MCF 10A (cell line): ENCODE measurements around the gene NELL1. TPM values are rescaled to one million over a fixed set of nuclear protein-coding genes. Genes with fewer than 3 reads are reported as not detected.

Experiments used
- BruUV-seq: library from RNA; stranded (reverse); fragments of 400-500 nt; replicated peaks from 2 replicates; lab custom pipeline; 2021; lab: Mats Ljungman, UMichigan
- CTCF ChIA-PET: fragments of 300-600 bp; sonication (Branson Sonifier 250); formaldehyde crosslinking; extraction: SDS; loops from one replicate; lab custom pipeline; 2021; ENCODE audit warnings: antibody characterized with exemption, inconsistent platforms; lab: Yijun Ruan, JAX
- POLR2A ChIA-PET: fragments of 300-600, 350-650 bp; sonication (Branson Sonifier 250); formaldehyde crosslinking; extraction: SDS; loops from one replicate; lab custom pipeline; 2020; ENCODE audit warnings: antibody characterized with exemption, inconsistent platforms; lab: Yijun Ruan, JAX
- DNase-seq: peaks from one replicate; pipeline ENCODE4 v3.0.0-alpha.2; 2018; ENCODE audit not compliant: unreplicated experiment
- H3K27ac Mint-ChIP-seq: one replicate; pipeline ENCODE4 v1.8.0; 2022; ENCODE audit warnings: mild to moderate bottlenecking, low read depth, mixed read lengths; ENCODE audit not compliant: unreplicated experiment
- H3K27me3 Mint-ChIP-seq: one replicate; pipeline ENCODE4 v1.8.0; 2022; ENCODE audit warnings: mixed read lengths; ENCODE audit not compliant: insufficient read depth, unreplicated experiment
- H3K36me3 Mint-ChIP-seq: one replicate; pipeline ENCODE4 v1.8.0; 2022; ENCODE audit warnings: mild to moderate bottlenecking, moderate library complexity, mixed read lengths; ENCODE audit not compliant: insufficient read depth, unreplicated experiment
- H3K4me1 Mint-ChIP-seq: one replicate; pipeline ENCODE4 v1.8.0; 2022; ENCODE audit warnings: mixed read lengths; ENCODE audit not compliant: insufficient read depth, unreplicated experiment
- H3K4me3 Mint-ChIP-seq: one replicate; pipeline ENCODE4 v1.8.0; 2022; ENCODE audit warnings: mild to moderate bottlenecking, moderate library complexity, mixed read lengths; ENCODE audit not compliant: unreplicated experiment
- H3K9me3 Mint-ChIP-seq: one replicate; pipeline ENCODE4 v1.8.0; 2022; ENCODE audit warnings: mixed read lengths; ENCODE audit not compliant: unreplicated experiment
- intact Hi-C: fragments of 100-400 bp; cut with micrococcal nuclease; formaldehyde crosslinking; loops from 2 replicates; pipeline ENCODE4 v1.14.1; 2022
- total RNA-seq: library from RNA; stranded (reverse); gene quantifications from 2 replicates; pipeline ENCODE4 v1.2.3, GENCODE V29; 2022
- TF ChIP-seq, protein P1 (sequence below): fragments of 200-600 bp; IDR thresholded peaks from one replicate; pipeline ENCODE4 v1.8.0; 2022; ENCODE audit warnings: antibody characterized with exemption, mild to moderate bottlenecking; ENCODE audit not compliant: unreplicated experiment

Gene NELL1
- total RNA-seq, 1 experiment from 2014 or later, result not detected

DNA sequence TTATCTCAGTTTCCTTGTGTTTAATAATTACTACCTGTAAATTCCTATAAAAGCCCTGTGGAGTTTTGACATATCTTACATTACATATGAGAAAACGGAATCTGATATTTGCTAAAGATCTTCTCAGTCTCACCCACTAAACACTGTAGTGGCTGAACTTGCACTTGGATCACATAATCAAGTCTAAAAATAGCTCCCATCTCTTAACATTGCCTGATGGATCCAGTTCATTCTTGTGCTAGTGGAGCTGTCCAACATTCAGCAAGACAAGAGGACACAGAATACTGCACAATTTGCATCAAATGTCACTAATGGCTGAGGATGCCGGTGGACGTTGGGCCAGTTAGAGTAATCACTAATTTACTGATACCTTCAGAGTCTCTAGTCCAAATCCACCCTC, 953.6 kb downstream of the NELL1 start:
- H3K4me3 Mint-ChIP-seq, result no peak overlapping the region
- no peaks in the 10 kb centered on the region for H3K27me3 Mint-ChIP-seq
- H3K27ac Mint-ChIP-seq, result no peak overlapping the region
- H3K4me1 Mint-ChIP-seq, result no peaks in the 10 kb centered on the region
- H3K36me3 Mint-ChIP-seq, result no peaks in the 10 kb centered on the region
- CTCF ChIA-PET, result no interaction called here
- TF ChIP-seq, protein P1, sequence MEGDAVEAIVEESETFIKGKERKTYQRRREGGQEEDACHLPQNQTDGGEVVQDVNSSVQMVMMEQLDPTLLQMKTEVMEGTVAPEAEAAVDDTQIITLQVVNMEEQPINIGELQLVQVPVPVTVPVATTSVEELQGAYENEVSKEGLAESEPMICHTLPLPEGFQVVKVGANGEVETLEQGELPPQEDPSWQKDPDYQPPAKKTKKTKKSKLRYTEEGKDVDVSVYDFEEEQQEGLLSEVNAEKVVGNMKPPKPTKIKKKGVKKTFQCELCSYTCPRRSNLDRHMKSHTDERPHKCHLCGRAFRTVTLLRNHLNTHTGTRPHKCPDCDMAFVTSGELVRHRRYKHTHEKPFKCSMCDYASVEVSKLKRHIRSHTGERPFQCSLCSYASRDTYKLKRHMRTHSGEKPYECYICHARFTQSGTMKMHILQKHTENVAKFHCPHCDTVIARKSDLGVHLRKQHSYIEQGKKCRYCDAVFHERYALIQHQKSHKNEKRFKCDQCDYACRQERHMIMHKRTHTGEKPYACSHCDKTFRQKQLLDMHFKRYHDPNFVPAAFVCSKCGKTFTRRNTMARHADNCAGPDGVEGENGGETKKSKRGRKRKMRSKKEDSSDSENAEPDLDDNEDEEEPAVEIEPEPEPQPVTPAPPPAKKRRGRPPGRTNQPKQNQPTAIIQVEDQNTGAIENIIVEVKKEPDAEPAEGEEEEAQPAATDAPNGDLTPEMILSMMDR, result no peak
- BruUV-seq, result no TSS peak
- POLR2A ChIA-PET, result no interaction called here
- peaks cover 56% of the 10 kb centered on the region for H3K9me3 Mint-ChIP-seq
- intact Hi-C loops, result no loop called here
- DNase-seq, result peak; percentile 0

Other genes with a start within 250 kb of the NELL1 start
- not detected in 2 replicates for gene SLC6A5, start 70.0 kb upstream of the NELL1 start, total RNA-seq